Adipocyte (in vitro differentiated cells): ENCODE data around the gene SYNPR.

ENCODE experiments used
- DNase-seq: peaks from one replicate; pipeline ENCODE4 v3.0.0-alpha.2; 2015; ENCODE audit warnings: low read depth
- H3K27me3 ChIP-seq: replicated peaks from 2 replicates; pipeline ENCODE4 v1.7.0; 2013; ENCODE audit warnings: mild to moderate bottlenecking, low read length, moderate library complexity; ENCODE audit not compliant: control insufficient read depth, insufficient read depth
- H3K36me3 ChIP-seq: 2 replicates; pipeline ENCODE4 v1.7.0; 2013; ENCODE audit warnings: low read length, mild to moderate bottlenecking, moderate library complexity; ENCODE audit not compliant: control insufficient read depth, insufficient read depth, severe bottlenecking
- H3K4me1 ChIP-seq: 2 replicates; pipeline ENCODE4 v1.7.0; 2013; ENCODE audit warnings: mild to moderate bottlenecking, low read length, moderate library complexity; ENCODE audit not compliant: control insufficient read depth, insufficient read depth
- H3K4me3 ChIP-seq: 2 replicates; pipeline ENCODE4 v1.7.0; 2013; ENCODE audit warnings: mild to moderate bottlenecking, low read length, moderate library complexity
- H3K9ac ChIP-seq: 2 replicates; pipeline ENCODE4 v1.7.0; 2013; ENCODE audit warnings: mild to moderate bottlenecking, low read length, moderate library complexity
- H3K9me3 ChIP-seq: 2 replicates; pipeline ENCODE4 v1.7.0; 2013; ENCODE audit warnings: mild to moderate bottlenecking, low read length, moderate library complexity; ENCODE audit not compliant: control insufficient read depth

SYNPR gene

DNA sequence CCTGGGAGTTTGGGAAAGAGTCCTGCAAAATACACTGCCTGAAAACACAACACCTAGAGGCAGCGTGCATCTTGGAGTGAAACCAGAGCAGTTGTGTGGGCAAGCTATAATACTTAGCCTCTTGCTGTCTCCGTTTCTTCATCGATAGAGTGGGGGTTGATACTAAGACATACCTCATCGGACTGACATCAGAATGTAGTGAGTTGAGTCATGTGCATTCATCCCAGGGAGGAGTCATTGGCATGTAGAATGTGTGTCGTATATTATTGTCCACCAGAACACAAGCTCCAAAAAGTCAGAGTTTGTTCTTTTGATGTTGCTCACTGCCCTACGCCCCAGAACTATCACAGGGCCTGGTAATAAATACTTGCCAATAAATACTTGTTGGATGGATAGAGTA, 378.7 kb downstream of the SYNPR start:
- no peaks in the 10 kb centered on the region for H3K9me3 ChIP-seq
- H3K4me1 ChIP-seq = peaks cover 33% of the 10 kb centered on the region
- H3K27me3 ChIP-seq = no peaks in the 10 kb centered on the region
- H3K9ac ChIP-seq = peak overlapping the region; percentile 14
- H3K36me3 ChIP-seq = no peaks in the 10 kb centered on the region
- DNase-seq = peak; percentile 25
- peak overlapping the region; percentile 3 for H3K4me3 ChIP-seq

DNA sequence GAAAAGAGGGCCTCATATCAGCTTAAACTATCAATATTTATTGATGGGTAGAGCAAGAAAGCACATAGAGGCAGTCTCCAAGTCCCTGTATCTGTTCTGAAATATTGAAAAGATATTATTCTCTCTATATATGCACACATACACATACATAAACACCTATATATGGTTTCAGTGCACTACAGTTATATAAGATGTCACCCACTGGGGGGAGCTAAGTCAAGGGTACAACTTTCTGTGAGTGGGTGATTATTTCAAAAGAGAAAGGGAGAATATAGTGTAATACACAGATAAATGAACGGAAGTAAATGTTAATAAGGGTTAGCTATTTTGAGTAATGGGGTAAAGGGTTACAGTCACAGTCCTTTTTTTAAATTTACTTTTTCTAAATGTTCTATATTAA, 383.1 kb downstream of the SYNPR start:
- no peak overlapping the region for H3K4me3 ChIP-seq
- peaks cover 18% of the 10 kb centered on the region for H3K4me1 ChIP-seq
- peak; percentile 29 for DNase-seq
- H3K27me3 ChIP-seq = no peaks in the 10 kb centered on the region
- H3K36me3 ChIP-seq = no peaks in the 10 kb centered on the region
- H3K9me3 ChIP-seq = no peaks in the 10 kb centered on the region
- no peak overlapping the region for H3K9ac ChIP-seq

- H3K36me3 ChIP-seq = no peaks in the 10 kb centered on the region
- H3K4me1 ChIP-seq = peaks cover 10% of the 10 kb centered on the region
- H3K9ac ChIP-seq = no peak overlapping the region
- no peaks in the 10 kb centered on the region for H3K9me3 ChIP-seq
- H3K4me3 ChIP-seq = no peak overlapping the region
- no peaks in the 10 kb centered on the region for H3K27me3 ChIP-seq
- DNase-seq = no peak
Measured at GRCh38 chr3:63662011-63662410, 383.9 kb downstream of the SYNPR start.

DNA sequence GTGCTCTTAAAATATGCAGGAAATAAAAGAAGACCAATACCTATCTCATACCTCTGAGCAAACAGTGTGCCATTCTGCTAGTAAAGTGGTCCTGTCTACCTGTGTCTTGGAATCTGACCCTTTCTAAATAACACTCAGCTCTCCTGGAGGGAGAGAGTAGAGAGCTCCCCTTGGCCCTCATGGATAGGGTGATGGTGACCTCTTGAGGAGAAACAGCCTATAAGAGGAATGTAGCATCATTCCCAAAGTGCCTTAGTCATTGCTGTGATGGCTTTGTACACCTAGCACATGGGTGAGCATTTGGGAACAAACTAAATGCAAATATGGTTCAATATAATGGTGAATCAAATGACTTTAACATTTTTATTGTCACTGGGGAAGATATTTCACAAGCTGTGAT, 384.4 kb downstream of the SYNPR start:
- no peak overlapping the region for H3K4me3 ChIP-seq
- H3K4me1 ChIP-seq = peaks cover 5% of the 10 kb centered on the region
- no peaks in the 10 kb centered on the region for H3K27me3 ChIP-seq
- no peak overlapping the region for H3K9ac ChIP-seq
- H3K9me3 ChIP-seq = no peaks in the 10 kb centered on the region
- H3K36me3 ChIP-seq = no peaks in the 10 kb centered on the region
- no peak for DNase-seq
